Muscle of back (tissue), 10 donors: ENCODE results near the gene OR5H1. TPM values are rescaled to one million over a fixed set of nuclear protein-coding genes. Genes with fewer than 3 reads are reported as not detected.

Experiments
- polyA plus RNA-seq, 10 donors: library from polyadenylated mRNA; unstranded; fragments of 120-200 nt; gene quantifications; one replicate each; pipeline ENCODE4 v1.2.1, GENCODE V29; 2013; ENCODE audit not compliant: insufficient read length in 10 of 10

OR5H1 gene
- polyA plus RNA-seq, 10 donors: 0.04 TPM; not detected in 8

Other genes starting within 250 kb of the OR5H1 start
- gene RIOX2, start 158.3 kb upstream of the OR5H1 start, polyA plus RNA-seq: 10 to 100 TPM; 31.8 to 54.7 (median 38.5) TPM
- not detected for gene GABRR3, start 95.4 kb upstream of the OR5H1 start, polyA plus RNA-seq
- gene OR5AC2, start 43.5 kb upstream of the OR5H1 start, polyA plus RNA-seq: not detected
- not detected for gene OR5H14, start 16.8 kb downstream of the OR5H1 start, polyA plus RNA-seq
- gene OR5H15, start 36.0 kb downstream of the OR5H1 start, polyA plus RNA-seq: not detected
- gene OR5H6, start 133.5 kb downstream of the OR5H1 start, polyA plus RNA-seq: not detected
- gene OR5H2, start 151.8 kb downstream of the OR5H1 start, polyA plus RNA-seq: not detected
- gene OR5K4, start 223.1 kb downstream of the OR5H1 start, polyA plus RNA-seq: not detected